ENCODE results near the gene BATF3.

Gene BATF3

GRCh38 chr1:212647004-212647403, 52.6 kb downstream of the BATF3 start:
- no peak overlapping the region for H3K4me3 ChIP-seq (replicated peaks; ENCODE audit: low read depth, low read length)
- DNase-seq (ENCODE audit: low read depth) = no peak
- TF ChIP-seq CTCF (IDR thresholded peaks at IDR 0.05; ENCODE audit: low read length, missing control alignments) = no peak

DNA sequence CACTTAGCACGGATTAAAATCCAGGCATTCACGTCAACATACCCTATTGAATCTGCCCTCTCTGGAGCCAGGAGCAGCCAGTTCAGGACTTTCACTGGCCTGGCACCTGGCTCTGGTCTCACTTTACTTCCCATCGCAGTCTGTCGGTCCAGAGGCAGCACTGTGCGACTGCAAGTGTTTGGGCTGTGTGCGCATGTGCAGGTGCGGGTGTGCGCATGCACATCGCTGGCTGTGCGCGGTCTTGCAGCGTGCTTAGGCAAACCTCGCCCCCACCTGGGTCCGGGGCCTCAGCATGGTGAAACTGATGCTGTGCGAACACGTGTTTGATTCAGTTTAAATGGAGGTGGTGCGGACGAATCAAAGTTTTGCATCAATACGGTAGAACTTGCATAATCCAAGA, 53.1 kb downstream of the BATF3 start:
- DNase-seq (ENCODE audit: low read depth) = no peak
- TF ChIP-seq CTCF (IDR thresholded peaks at IDR 0.05; ENCODE audit: low read length, missing control alignments) = no peak
- H3K4me3 ChIP-seq (replicated peaks; ENCODE audit: low read depth, low read length) = no peak overlapping the region

GRCh38 chr1:212645546-212646543, 53.8 kb downstream of the BATF3 start:
- H3K4me3 ChIP-seq (replicated peaks; ENCODE audit: low read depth, low read length) = no peak overlapping the region
- no peak for TF ChIP-seq CTCF (IDR thresholded peaks at IDR 0.05; ENCODE audit: low read length, missing control alignments)
- no peak for DNase-seq (ENCODE audit: low read depth)

- no peak for TF ChIP-seq CTCF (IDR thresholded peaks at IDR 0.05; ENCODE audit: low read length, missing control alignments)
- DNase-seq (ENCODE audit: low read depth) = no peak
- H3K4me3 ChIP-seq (replicated peaks; ENCODE audit: low read depth, low read length) = no peak overlapping the region
Measured at GRCh38 chr1:212644866-212645545, 54.6 kb downstream of the BATF3 start.

DNA sequence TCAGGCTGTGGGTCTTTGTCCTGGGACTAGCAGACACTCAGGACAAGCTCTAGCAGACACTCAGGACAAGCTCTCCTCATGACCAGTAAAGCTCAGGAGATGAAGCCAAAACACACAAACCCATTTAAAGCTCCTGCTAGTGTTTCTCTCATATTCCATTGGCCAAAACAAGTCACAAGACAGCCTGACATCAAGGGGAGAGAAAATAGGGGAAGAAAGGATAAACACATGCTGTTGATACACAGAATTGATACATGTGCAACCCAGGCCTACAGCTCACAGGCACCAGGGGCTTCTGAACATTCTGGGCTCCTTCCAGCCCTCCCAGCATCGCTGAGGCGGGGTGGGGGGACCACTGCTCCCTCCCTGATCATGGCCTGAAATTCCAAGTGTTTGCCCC, 55.8 kb downstream of the BATF3 start:
- TF ChIP-seq CTCF (IDR thresholded peaks at IDR 0.05; ENCODE audit: low read length, missing control alignments) = no peak
- DNase-seq (ENCODE audit: low read depth) = no peak

DNA sequence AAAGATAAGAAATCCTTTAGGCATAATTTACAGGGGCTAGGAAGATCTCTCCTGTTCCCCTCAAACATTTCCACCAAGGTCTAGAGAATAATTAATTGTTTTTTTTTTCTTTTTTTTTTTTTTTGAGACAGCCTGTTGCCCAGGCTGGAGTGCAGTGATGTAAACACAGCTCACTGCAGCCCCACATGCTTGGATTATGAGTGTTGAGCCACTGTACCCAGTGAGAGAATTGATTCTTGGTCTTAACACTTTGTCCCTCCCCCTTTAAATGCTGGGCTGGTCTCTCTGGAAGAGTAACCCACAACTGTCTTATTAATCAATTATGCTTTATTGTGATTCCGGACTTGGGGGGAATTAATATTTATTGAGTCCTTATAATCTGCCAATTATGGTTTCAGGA, 57.7 kb downstream of the BATF3 start:
- no peak for DNase-seq (ENCODE audit: low read depth)
- no peak overlapping the region for H3K4me3 ChIP-seq (replicated peaks; ENCODE audit: low read depth, low read length)
- TF ChIP-seq CTCF (IDR thresholded peaks at IDR 0.05; ENCODE audit: low read length, missing control alignments) = no peak

More for the DNA sequence above, 55.8 kb downstream of the BATF3 start:
- H3K4me3 ChIP-seq (replicated peaks; ENCODE audit: low read depth, low read length) = no peak overlapping the region

All from fibroblast of pulmonary artery (primary cell).